Fibroblast of skin of back (primary cell): ENCODE data around the gene SAFB2.

Source experiments
- DNase-seq: peaks from one replicate; pipeline ENCODE4 v3.0.0-alpha.2; 2013

SAFB2 gene

DNA sequence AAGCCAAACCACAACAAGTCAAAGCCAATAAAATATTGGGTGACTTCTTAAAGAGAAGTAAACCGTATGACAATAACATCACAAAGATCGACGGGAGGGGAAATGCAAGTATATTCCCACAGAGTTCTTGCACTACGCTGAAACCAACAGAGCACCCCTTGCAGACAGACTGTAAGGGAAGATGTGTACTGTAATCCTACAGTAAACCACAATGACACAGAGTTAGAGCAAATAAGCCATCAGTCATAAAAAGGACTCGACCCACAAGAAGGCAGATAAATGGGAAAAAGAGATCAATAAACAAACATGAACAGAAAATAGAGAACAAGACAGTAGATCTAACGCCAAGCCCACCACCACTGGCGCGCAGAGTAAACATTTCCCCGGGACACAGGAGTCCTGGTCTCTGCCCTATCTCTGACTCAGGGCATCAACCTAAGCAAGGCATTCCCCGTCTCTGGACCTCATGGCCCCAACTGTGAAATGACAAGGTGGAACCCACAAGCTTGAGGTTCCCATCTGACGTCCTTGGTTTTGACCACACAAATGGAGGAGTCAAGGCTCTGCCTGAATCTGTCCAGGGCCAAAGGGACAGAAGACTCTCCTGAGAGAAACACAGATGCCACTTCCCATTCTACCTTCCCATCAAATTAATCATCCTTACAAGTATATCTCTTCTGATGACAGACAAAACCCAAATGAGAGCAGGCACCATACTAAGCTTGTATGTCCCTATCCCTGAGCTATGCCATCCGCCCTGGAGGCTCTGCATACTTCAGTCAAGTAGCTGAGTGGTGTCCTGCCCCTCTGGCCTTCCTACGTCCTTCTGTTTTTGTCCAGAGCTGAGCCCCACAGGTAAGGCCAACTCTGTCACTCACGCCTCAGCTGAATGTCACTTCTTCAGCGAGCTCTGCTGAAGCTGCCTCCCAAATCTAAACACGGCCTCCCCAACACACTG lies 15.0 kb downstream of the SAFB2 start:
- DNase-seq: no peak

GRCh38 chr19:5605362-5605761 lies 17.2 kb downstream of the SAFB2 start:
- DNase-seq: no peak

- no peak for DNase-seq
Measured at GRCh38 chr19:5603626-5604025, 18.9 kb downstream of the SAFB2 start.

DNA sequence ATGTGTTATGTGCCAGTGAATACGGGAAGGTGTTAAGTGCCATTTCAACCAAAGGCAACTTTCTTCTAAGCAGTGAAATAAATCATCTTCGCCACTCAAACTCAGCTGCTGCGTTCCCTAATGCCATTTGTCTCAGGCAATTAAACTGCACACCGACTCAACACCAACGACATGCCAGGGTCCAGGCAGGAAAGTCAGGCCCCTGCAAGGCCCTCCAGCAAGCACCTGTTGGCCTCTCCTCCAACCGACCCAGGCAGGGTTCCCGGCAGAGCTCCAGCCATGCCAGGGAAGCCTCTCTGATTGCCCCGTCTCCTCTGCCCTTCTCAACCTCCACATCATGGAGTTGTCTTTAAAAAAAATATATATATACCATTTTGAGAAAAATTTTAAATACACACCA lies 21.8 kb downstream of the SAFB2 start:
- DNase-seq: no peak

DNA sequence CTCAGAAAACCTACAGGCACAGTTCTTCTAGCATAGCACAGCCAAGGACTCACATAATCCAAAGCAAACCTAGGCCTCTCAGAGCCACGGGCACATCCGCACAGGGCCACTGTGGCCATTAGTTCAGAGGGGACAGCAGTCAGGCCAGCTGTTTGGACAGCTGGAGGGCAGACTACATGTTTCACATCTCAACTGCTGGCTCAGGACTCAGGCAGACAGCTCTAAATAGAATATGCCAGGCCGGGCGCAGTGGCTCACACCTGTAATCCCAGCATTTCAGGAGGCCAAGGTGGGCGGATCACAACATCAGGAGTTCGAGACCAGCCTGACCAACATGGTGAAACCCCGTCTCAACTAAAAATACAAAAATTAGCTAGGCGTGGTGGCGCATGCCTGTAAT lies 26.8 kb downstream of the SAFB2 start:
- DNase-seq: no peak

- DNase-seq: no peak
Measured at GRCh38 chr19:5595129-5595528, 27.4 kb downstream of the SAFB2 start.

- no peak for DNase-seq
Measured at GRCh38 chr19:5594521-5594950, 28.0 kb downstream of the SAFB2 start.

GRCh38 chr19:5593343-5594255 lies 29.0 kb downstream of the SAFB2 start:
- no peak for DNase-seq

DNA sequence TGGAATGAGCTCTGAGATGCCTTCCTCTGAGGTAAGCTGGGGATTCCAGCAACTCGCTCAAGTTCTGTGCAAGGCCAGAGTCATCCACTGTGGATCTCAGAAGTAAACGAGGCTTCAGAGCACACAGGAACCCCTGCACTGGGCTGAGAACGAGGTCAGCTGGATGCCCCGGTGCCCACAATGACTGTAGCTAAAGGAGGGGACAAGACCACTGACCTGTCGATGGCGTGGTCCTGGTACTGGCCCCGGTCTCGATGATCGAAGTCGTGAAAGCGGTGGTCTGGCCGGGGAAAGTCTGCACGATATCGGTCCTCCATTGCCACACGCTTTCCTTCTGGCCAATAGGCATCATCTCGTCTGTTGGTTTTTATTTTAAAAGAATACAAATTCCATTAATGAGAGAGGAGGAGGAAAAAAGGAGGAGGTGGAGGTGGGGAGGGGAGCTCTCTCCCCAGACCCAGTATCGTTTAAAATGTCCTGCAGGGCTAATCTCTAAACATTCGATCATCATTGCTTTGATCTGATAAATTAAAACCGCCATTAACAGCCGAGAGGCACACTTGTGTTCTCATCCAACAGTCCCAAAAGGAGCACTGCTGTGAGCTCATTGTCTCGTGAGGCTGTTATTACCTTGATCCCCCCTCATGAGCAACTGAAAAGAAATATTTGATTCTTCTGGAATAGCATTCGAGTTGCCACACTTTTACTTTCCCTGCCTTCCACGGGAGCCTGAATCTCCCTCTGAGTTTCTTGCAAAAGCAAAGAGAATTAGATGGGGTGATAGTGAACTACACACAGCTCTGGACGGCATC lies 29.8 kb downstream of the SAFB2 start:
- DNase-seq: no peak

DNA sequence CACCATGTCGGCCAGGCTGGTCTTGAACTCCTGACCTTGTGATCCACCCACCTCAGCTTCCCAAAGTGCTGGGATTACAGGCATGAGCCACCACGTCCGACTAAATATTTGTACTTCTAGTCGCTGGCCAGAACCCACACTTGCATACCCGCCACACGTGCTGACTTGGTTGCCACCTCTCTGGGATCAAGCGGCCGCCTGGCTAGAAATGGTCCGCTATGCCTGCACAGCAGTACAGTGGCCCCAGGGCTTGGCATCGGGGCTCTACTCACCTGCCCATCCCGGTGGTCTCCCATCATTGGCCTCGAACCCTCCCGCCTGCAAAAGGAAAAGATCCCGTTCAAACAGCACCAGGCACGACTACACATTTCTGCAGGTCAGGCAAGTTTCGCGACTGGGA lies 31.1 kb downstream of the SAFB2 start:
- no peak for DNase-seq

DNA sequence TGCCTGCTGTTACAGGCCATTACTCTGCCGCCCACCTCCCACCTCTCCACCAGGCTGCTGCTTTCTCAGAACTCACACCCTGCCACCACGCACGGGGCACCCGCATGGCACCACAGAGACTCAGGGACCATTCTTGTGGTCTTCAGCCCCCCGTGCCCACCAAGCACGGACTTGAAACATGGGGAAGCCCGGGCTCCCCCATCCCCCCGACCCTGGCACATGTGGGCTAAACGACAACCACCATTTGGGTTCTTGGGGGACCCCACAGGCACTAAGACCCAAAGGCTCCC lies 31.8 kb downstream of the SAFB2 start:
- no peak for DNase-seq

GRCh38 chr19:5590151-5590864 lies 32.3 kb downstream of the SAFB2 start:
- DNase-seq: no peak

DNA sequence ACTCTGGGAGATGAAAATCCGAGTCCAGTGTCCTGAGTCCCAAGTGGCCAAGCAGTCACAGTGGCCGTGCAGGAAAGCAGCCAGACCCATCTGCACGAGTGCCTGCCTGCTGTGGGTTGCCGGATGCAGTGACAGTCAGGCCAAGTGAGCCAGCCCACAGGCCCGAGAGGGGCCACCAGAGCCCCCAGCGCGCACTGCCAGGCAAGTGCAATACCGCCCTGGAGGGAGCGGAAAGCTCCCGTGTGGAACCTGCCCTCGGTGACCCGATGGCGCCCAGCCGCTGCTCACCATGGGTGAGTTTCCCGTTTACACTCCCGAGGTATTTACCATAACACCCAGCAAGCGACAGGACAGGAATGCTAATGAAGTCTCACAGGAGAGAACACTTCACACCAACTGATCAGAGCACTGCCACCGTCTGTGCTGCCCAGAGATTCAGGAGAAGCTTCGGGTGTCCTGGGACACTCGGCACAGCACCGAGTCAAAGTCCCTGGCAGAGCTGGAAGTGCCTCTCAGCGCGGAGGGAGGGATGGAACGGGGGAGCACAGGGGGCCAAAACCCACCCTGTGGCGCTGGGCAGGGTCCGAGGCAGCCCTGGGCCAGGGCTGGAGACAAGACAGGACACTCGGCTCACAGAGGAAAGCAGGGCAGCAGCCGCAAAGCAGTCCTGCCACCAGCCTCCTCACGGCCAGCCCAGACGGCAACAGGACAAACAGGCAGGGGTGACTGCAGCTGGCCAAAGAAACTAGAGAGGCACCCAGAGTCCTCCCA lies 33.5 kb downstream of the SAFB2 start:
- DNase-seq: no peak

DNA sequence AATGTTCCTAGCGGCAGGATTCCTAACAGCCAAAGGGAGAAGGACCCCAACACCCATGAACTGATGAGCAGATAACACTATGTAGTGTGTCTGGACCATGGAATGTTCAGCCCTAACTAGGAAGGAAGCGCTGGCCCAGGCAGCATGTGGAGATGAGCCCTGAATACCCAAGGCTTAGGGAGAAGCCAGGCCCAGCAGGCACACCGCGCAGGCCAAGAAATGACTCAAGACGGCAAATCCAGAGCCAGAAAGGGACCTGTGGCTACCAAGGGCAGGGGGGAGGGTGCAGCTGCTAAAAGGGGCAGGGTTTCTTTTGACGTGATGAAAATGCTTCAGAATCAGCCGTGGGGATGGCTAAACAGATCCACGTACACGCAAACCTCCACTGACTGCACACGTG lies 34.1 kb downstream of the SAFB2 start:
- no peak for DNase-seq

- no peak for DNase-seq
Measured at GRCh38 chr19:5587661-5588060, 34.9 kb downstream of the SAFB2 start.

DNA sequence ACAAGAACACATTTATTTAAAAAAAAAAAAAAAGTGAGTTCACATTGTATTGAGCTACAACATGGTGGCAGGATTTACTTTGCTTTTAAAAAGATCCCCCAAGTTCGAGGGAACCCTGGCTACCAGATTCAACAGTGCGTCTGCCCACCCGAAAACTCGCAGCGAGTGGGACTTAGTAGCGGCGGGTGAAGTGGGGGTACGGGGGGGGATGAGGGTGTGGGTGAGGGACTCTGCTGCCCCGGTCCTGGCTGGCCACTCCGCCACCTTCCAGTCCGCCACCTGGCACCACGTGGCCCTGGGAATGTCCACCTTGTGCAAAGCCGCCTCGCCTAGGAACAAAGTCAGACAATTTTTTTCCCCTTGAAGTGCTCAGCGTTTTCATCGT lies 35.5 kb downstream of the SAFB2 start:
- no peak for DNase-seq

- DNase-seq: no peak
Measured at GRCh38 chr19:5586300-5587070, 36.1 kb downstream of the SAFB2 start.

DNA sequence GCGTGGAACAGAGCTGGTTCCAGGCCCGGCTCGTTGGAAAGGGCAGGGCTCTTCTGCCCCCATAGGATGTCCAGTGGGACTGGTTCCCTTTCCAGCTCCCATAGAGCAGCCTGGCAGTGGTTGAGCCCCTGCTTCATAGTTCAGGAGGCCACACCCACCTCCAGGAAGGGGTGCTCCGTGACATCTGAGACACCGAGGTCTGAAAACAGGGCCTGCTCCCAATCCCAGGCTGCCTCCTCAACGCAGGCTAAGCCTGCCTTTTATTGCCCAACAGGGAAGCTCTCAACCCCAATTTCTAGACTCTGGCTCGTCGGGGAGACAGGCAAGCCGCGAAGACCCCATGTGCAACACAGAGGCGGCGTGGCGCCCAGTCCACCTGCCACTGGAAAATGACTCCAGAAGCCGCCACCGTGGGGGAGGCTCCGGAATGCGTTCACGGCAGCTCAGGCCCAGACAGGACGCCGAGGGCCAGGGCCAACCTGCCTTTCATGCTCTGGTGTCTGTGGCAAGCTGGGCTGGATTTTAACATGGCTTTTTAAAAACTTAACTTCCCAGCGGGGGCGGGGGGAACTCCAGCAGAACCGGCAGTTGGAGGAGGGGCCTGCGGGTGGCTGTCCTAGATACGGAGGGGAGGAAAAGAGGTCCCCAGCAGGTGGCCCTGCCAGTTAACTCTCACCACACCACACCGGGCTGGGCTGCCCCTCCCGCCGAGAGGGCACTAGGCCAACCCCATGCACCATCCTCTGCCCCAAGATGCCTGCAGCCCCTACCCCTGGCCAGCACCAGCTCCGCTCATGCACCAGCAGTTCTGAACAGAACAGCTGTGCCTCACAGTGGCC lies 36.9 kb downstream of the SAFB2 start:
- no peak for DNase-seq

DNA sequence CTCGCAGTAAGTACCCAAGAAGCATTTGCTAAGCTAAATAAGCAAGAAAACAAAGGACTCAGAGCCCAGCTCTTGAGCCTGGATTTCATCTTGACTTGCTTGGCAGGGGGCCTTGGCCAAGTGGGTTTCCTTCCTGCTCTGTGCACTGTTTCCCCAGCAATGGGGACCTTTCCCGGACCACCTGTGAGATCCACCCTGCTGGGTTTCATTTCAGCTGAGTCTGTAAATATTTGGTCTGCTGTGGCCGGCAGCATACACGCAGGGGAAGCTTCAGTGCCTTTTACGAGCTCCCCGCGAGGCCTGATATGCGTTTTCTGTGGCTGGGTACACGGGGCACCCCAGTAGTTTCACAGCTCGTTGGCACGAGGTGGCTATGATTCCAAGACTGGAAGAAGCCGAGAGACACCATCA lies 42.4 kb downstream of the SAFB2 start:
- DNase-seq: no peak

DNA sequence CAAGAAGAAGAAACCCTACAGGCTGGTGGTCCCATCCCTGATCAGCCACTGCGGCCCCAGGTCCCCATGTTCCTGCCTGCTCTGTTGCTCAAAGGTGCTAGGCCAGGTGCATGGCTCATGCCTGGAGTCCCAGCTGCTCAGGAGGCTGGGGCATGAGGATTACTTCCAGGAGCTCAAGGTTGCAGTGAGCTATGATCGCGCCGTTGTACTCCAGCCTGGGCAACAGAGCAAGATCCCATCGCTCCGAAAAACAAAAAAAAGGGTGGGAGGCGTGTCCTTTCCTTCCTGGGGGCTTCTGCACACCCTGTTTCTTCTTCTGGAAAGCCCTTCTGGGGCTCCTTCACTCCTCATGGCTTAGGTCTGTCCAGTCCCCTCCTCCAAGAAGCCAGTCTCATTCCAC lies 42.9 kb downstream of the SAFB2 start:
- DNase-seq: no peak
